ENCODE data around the gene DLK1. TPM values are rescaled to one million over a fixed set of nuclear protein-coding genes. Genes with fewer than 3 reads are reported as not detected.

The DLK1 gene
- total RNA-seq, 1 experiment from 2014 or later = 0.69 TPM

DNA sequence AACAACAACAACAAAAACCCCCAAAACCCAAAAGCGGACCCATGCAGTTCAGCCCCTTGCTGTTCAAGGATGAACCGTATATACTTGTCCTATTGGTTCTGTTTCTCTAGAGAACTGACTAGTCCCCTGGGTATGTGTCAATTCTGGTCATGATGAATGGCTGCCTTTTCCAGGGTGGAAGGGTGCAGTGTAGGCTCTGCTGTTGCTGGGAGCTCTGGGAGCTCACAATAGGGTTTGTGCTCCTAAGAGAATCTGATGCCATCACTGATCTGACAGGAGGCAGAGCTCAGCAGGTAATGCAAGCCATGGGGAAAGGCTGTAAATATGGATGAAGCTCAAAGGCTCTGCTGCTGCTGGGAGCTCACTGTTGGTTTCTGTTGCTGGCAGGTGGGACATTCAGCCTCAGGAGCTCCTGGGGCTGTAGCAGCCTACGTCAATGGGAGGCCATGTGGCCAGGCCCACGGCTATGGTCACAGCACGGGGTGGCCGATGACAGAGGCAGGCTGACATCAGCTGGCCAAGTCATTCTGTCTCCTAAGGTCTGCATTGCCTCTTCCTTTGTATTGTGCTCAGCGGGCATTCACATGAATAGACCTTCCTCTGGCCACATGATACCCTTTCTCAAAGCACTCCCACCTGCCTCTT lies 37.9 kb downstream of the DLK1 start:
- ChIA-PET POLR2A (no interaction called here), CTCF (no interaction called here)
- in situ Hi-C loops (cut with HindIII; ENCODE audit: low pct_unique_long_range_greater_than_20kb, low sequenced_read_pairs) = no loop called here
- H3K9me3 ChIP-seq (ENCODE audit: control insufficient read depth, insufficient read depth, low read depth, low read length) = no peaks in the 10 kb centered on the region; the same call in 1 of the 2 replicates
- intact Hi-C loops (cut with micrococcal nuclease; ENCODE audit: unreplicated experiment) = no loop called here
- H3K27me3 ChIP-seq (ENCODE audit: control insufficient read depth, insufficient read depth, low read length) = no peaks in the 10 kb centered on the region
- no peak overlapping the region for H3K4me3 ChIP-seq (ENCODE audit: low read depth in 2 of 2, low read length in 2 of 2)
- BruUV-seq (replicated peaks) = no TSS peak
- no peak overlapping the region for H3K27ac ChIP-seq (ENCODE audit: low read length)
- TF ChIP-seq, protein P1, sequence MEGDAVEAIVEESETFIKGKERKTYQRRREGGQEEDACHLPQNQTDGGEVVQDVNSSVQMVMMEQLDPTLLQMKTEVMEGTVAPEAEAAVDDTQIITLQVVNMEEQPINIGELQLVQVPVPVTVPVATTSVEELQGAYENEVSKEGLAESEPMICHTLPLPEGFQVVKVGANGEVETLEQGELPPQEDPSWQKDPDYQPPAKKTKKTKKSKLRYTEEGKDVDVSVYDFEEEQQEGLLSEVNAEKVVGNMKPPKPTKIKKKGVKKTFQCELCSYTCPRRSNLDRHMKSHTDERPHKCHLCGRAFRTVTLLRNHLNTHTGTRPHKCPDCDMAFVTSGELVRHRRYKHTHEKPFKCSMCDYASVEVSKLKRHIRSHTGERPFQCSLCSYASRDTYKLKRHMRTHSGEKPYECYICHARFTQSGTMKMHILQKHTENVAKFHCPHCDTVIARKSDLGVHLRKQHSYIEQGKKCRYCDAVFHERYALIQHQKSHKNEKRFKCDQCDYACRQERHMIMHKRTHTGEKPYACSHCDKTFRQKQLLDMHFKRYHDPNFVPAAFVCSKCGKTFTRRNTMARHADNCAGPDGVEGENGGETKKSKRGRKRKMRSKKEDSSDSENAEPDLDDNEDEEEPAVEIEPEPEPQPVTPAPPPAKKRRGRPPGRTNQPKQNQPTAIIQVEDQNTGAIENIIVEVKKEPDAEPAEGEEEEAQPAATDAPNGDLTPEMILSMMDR (IDR thresholded peaks at IDR 0.05) = no peak
- TF ChIP-seq POLR2AphosphoS5 (IDR thresholded peaks at IDR 0.05; ENCODE audit: low read depth, low read length) (no peak), SIN3A (IDR thresholded peaks at IDR 0.05; ENCODE audit: borderline replicate concordance, insufficient read depth, low read depth, low read length) (no peak), TCF7L2 (IDR thresholded peaks at IDR 0.05; ENCODE audit: low read depth, low read length) (no peak)
- TF ChIP-seq, protein P2, sequence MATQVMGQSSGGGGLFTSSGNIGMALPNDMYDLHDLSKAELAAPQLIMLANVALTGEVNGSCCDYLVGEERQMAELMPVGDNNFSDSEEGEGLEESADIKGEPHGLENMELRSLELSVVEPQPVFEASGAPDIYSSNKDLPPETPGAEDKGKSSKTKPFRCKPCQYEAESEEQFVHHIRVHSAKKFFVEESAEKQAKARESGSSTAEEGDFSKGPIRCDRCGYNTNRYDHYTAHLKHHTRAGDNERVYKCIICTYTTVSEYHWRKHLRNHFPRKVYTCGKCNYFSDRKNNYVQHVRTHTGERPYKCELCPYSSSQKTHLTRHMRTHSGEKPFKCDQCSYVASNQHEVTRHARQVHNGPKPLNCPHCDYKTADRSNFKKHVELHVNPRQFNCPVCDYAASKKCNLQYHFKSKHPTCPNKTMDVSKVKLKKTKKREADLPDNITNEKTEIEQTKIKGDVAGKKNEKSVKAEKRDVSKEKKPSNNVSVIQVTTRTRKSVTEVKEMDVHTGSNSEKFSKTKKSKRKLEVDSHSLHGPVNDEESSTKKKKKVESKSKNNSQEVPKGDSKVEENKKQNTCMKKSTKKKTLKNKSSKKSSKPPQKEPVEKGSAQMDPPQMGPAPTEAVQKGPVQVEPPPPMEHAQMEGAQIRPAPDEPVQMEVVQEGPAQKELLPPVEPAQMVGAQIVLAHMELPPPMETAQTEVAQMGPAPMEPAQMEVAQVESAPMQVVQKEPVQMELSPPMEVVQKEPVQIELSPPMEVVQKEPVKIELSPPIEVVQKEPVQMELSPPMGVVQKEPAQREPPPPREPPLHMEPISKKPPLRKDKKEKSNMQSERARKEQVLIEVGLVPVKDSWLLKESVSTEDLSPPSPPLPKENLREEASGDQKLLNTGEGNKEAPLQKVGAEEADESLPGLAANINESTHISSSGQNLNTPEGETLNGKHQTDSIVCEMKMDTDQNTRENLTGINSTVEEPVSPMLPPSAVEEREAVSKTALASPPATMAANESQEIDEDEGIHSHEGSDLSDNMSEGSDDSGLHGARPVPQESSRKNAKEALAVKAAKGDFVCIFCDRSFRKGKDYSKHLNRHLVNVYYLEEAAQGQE (IDR thresholded peaks at IDR 0.05; ENCODE audit: insufficient read depth in 1 of 2, low read depth in 2 of 2, low read length in 1 of 2) = no peak
- 0 out of 2 replicates have a peak, but pooled peaks cover 2% of the 10 kb centered on the region for H3K4me1 ChIP-seq (ENCODE audit: control insufficient read depth, insufficient read depth, low read length)
- no peak for DNase-seq (ENCODE audit: low read depth, low spot score)
- H3K36me3 ChIP-seq (ENCODE audit: control insufficient read depth, insufficient read depth, low read length) = no peaks in the 10 kb centered on the region
- no peak for ATAC-seq

DNA sequence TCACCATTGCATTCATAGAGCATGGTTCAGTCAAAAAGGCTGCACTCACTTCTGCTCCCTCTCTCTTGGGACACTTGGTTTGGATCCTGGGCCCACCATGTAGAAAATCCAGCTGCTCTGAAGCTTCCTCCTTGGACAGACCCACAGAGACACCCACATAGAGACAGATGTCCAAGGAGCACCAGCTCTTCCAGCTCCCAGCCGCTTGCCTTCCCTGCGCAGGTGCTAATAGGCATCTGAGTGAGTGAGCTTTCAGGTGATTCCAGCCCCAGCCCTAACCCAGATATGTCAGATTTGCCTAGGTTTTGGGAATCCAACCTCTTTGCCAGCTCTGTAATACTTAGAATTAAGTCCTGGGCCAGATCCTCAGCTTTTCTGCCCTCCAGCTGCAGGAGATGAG lies 38.6 kb downstream of the DLK1 start:
- in situ Hi-C loops (cut with HindIII; ENCODE audit: low pct_unique_long_range_greater_than_20kb, low sequenced_read_pairs) = no loop called here
- no peak for TF ChIP-seq POLR2AphosphoS5 (IDR thresholded peaks at IDR 0.05; ENCODE audit: low read depth, low read length)
- TF ChIP-seq, protein P2 (IDR thresholded peaks at IDR 0.05; ENCODE audit: insufficient read depth in 1 of 2, low read depth in 2 of 2, low read length in 1 of 2) = no peak
- no peak for TF ChIP-seq SIN3A (IDR thresholded peaks at IDR 0.05; ENCODE audit: borderline replicate concordance, insufficient read depth, low read depth, low read length)
- no peak for TF ChIP-seq TCF7L2 (IDR thresholded peaks at IDR 0.05; ENCODE audit: low read depth, low read length)
- TF ChIP-seq, protein P1 (IDR thresholded peaks at IDR 0.05) = no peak
- no peaks in the 10 kb centered on the region for H3K36me3 ChIP-seq (ENCODE audit: control insufficient read depth, insufficient read depth, low read length)
- intact Hi-C loops (cut with micrococcal nuclease; ENCODE audit: unreplicated experiment) = no loop called here
- H3K9me3 ChIP-seq (ENCODE audit: control insufficient read depth, insufficient read depth, low read depth, low read length) = no peaks in the 10 kb centered on the region; the same call in 1 of the 2 replicates
- H3K4me3 ChIP-seq (ENCODE audit: low read depth in 2 of 2, low read length in 2 of 2) = no peak overlapping the region
- no peaks in the 10 kb centered on the region for H3K27me3 ChIP-seq (ENCODE audit: control insufficient read depth, insufficient read depth, low read length)
- 0 out of 2 replicates have a peak, but pooled peaks cover 2% of the 10 kb centered on the region for H3K4me1 ChIP-seq (ENCODE audit: control insufficient read depth, insufficient read depth, low read length)
- ATAC-seq (no peak), DNase-seq (ENCODE audit: low read depth, low spot score) (no peak)
- CTCF ChIA-PET = no interaction called here
- BruUV-seq (replicated peaks) = no TSS peak
- no peak overlapping the region for H3K27ac ChIP-seq (ENCODE audit: low read length)
- POLR2A ChIA-PET = no interaction called here

All from Panc1 (cell line).